ENCODE data around the gene FSTL5. TPM values are rescaled to one million over a fixed set of nuclear protein-coding genes. Genes with fewer than 3 reads are reported as not detected.

FSTL5 gene
- polyA plus RNA-seq, 3 donors = not detected

DNA sequence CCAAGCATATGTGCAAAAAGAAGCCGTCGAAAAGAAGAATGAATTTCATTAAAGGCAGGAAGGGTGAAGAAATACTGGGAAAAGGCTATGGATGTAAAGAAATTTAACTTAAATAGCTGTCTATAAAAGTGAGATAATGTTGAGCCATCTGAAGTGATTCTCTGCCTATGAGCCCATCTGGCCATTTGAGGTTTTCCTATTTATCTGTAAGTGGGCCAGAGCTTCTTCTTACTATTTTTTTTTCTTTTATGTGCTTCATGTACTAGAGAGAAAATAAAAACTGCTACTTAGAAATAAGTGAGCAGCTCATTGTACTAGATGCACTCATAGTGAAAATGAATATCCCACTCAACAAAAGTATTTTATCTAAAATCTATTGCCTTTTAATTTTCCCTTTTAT lies 725.7 kb downstream of the FSTL5 start:
- H2AFZ ChIP-seq (ENCODE audit: insufficient read depth, low read depth, low read length, poor library complexity, severe bottlenecking) = no peak overlapping the region
- no CpG with 5 or more reads among the region's 2 CpGs for WGBS (ENCODE audit: insufficient coverage)
- H3K9ac ChIP-seq (ENCODE audit: insufficient read depth, low read length, poor library complexity, severe bottlenecking) = no peak overlapping the region
- no peaks in the 10 kb centered on the region for H3K27me3 ChIP-seq (ENCODE audit: control insufficient read depth in 2 of 2, insufficient read depth in 2 of 2, low read length in 2 of 2)
- no peaks in the 10 kb centered on the region for H3K36me3 ChIP-seq (replicated peaks in 1 of 2; ENCODE audit: control insufficient read depth in 1 of 2, insufficient read depth in 2 of 2, low read length in 2 of 2)
- Mint-ChIP-seq H3K4me3 (no peak overlapping the region), H3K36me3 (no peaks in the 10 kb centered on the region), H3K27me3 (ENCODE audit: low read depth in 3 of 3) (no peaks in the 10 kb centered on the region), H3K27ac (no peak overlapping the region), H3K4me1 (no peaks in the 10 kb centered on the region), H3K9me3 (peaks cover 0 to 9% (median 5%) of the 10 kb centered on the region in 7 donors)
- no peak for DNase-seq
- H3K4me1 ChIP-seq (ENCODE audit: control insufficient read depth in 1 of 2, insufficient read depth in 2 of 2, low read length in 2 of 2) = no peaks in the 10 kb centered on the region
- H3K4me3 ChIP-seq (replicated peaks in 1 of 3; ENCODE audit: low read depth in 2 of 3, low read length in 3 of 3) = no peak overlapping the region
- no peaks in the 10 kb centered on the region for H4K20me1 ChIP-seq (ENCODE audit: insufficient read depth, low read length)
- H3K9me3 ChIP-seq (replicated peaks in 1 of 2; ENCODE audit: control insufficient read depth in 1 of 2, insufficient read depth in 1 of 2, low read length in 2 of 2) = peaks cover 0 to 4% of the 10 kb centered on the region in 2 donors
- H3K27ac ChIP-seq (ENCODE audit: low read depth in 1 of 2, low read length in 2 of 2) = no peak overlapping the region
- TF ChIP-seq, protein P1, sequence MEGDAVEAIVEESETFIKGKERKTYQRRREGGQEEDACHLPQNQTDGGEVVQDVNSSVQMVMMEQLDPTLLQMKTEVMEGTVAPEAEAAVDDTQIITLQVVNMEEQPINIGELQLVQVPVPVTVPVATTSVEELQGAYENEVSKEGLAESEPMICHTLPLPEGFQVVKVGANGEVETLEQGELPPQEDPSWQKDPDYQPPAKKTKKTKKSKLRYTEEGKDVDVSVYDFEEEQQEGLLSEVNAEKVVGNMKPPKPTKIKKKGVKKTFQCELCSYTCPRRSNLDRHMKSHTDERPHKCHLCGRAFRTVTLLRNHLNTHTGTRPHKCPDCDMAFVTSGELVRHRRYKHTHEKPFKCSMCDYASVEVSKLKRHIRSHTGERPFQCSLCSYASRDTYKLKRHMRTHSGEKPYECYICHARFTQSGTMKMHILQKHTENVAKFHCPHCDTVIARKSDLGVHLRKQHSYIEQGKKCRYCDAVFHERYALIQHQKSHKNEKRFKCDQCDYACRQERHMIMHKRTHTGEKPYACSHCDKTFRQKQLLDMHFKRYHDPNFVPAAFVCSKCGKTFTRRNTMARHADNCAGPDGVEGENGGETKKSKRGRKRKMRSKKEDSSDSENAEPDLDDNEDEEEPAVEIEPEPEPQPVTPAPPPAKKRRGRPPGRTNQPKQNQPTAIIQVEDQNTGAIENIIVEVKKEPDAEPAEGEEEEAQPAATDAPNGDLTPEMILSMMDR (IDR thresholded peaks at IDR 0.05) = no peak
- H3K79me2 ChIP-seq (ENCODE audit: insufficient read depth, low read length) = no peaks in the 10 kb centered on the region
- intact Hi-C loops (cut with micrococcal nuclease) = no loop called here
- no peak overlapping the region for H3K4me2 ChIP-seq (replicated peaks; ENCODE audit: extremely low read depth, low read length, poor library complexity, severe bottlenecking)

DNA sequence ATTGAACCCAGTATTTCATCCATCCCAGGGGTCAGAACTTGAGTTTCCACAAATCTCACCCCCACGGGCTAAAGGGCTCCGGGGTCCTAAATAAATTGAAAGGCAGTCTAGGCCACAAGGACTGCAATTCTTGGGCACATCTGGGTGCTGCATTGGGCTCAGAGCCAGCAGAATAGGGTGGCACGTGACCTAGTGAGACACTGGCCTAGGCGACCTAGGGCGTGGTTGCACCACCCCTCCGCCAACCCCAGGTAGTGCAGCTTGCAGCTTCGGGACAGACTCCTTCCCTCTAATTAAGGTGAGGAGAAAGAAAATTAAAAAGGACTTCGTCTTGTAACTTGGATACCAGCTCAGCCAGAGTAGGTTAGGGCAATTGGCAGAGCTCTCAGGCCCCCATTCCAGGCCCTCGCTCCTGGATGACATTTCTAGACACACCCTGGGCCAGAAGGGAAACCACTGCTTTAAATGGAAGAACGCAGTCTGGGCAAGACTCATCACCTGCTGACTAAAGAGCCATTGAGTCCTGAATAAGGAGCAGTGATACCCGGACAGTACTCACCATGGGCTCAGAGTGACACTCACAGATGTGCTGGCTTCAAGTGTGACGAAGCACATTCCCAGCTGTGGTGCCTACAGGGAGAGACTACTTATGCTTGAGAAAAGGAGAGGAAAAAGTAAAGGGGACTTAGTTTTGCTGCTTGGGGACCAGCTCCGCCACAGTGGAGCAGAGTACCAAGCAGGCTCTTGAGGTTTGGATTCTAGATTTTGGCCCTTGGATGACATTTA lies 735.4 kb downstream of the FSTL5 start:
- Histone ChIP-seq H3K79me2 (ENCODE audit: insufficient read depth, low read length) (no peaks in the 10 kb centered on the region), H3K4me1 (ENCODE audit: control insufficient read depth in 1 of 2, insufficient read depth in 2 of 2, low read length in 2 of 2) (peaks cover 9% of the 10 kb centered on the region in 2 donors), H4K20me1 (ENCODE audit: insufficient read depth, low read length) (no peaks in the 10 kb centered on the region), H3K4me3 (replicated peaks in 1 of 3; ENCODE audit: low read depth in 2 of 3, low read length in 3 of 3) (no peak overlapping the region), H3K9me3 (replicated peaks in 1 of 2; ENCODE audit: control insufficient read depth in 1 of 2, insufficient read depth in 1 of 2, low read length in 2 of 2) (peaks cover 0 to 15% of the 10 kb centered on the region in 2 donors), H2AFZ (ENCODE audit: insufficient read depth, low read depth, low read length, poor library complexity, severe bottlenecking) (no peak overlapping the region), H3K4me2 (replicated peaks; ENCODE audit: extremely low read depth, low read length, poor library complexity, severe bottlenecking) (no peak overlapping the region), H3K9ac (ENCODE audit: insufficient read depth, low read length, poor library complexity, severe bottlenecking) (no peak overlapping the region), H3K27me3 (ENCODE audit: control insufficient read depth in 2 of 2, insufficient read depth in 2 of 2, low read length in 2 of 2) (no peaks in the 10 kb centered on the region), H3K27ac (ENCODE audit: low read depth in 1 of 2, low read length in 2 of 2) (no peak overlapping the region), H3K36me3 (replicated peaks in 1 of 2; ENCODE audit: control insufficient read depth in 1 of 2, insufficient read depth in 2 of 2, low read length in 2 of 2) (no peaks in the 10 kb centered on the region)
- H3K27me3 Mint-ChIP-seq (ENCODE audit: low read depth in 3 of 3) = peaks cover 0 to 1% (median 0%) of the 10 kb centered on the region in 3 donors
- no peaks in the 10 kb centered on the region for H3K36me3 Mint-ChIP-seq
- TF ChIP-seq, protein P1 (IDR thresholded peaks at IDR 0.05) = no peak
- peaks cover 9% of the 10 kb centered on the region for H3K4me1 Mint-ChIP-seq
- intact Hi-C loops (cut with micrococcal nuclease) = no loop called here
- no peak for DNase-seq
- peaks cover 5 to 19% (median 9%) of the 10 kb centered on the region in 7 donors for H3K9me3 Mint-ChIP-seq
- 84% methylated on average over 7 of the region's 13 CpGs for WGBS (ENCODE audit: insufficient coverage)
- H3K4me3 Mint-ChIP-seq = no peak overlapping the region
- H3K27ac Mint-ChIP-seq = no peak overlapping the region
